AG10803 (cell line): ENCODE measurements around the gene AVPR2.

Experiments
- DNase-seq: peaks from one replicate; pipeline ENCODE4 v3.0.0; 2010; ENCODE audit warnings: low read depth
- H3K4me3 ChIP-seq: 2 replicates; pipeline ENCODE4 v1.5.1; 2011; ENCODE audit warnings: mild to moderate bottlenecking, low read length, control low read depth
- TF ChIP-seq, protein P1 (sequence below): conservative IDR thresholded peaks from 2 replicates; pipeline ENCODE4 v1.5.1; 2011; ENCODE audit warnings: mild to moderate bottlenecking, low read length, control low read depth, inconsistent platforms

Gene AVPR2

DNA sequence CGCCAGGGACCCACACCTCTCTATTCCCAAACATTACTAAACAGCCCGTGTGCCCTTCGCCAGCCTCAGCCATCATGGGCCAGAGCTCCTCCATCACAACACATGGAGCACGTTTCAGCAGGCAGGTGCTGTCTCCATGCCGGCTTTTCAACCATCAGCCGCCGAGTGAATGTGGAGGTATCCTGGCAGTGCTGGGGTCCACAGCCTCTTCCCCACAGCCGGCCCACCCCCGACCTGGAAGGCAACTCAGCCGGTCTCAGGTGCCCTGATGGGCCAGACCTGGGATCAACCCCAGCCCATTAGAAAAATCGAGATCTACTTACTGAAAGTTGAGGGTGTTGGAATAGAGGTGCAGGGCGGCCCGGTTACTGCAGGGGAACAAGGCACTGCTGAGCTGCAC is 27.3 kb downstream of the AVPR2 start:
- TF ChIP-seq, protein P1, sequence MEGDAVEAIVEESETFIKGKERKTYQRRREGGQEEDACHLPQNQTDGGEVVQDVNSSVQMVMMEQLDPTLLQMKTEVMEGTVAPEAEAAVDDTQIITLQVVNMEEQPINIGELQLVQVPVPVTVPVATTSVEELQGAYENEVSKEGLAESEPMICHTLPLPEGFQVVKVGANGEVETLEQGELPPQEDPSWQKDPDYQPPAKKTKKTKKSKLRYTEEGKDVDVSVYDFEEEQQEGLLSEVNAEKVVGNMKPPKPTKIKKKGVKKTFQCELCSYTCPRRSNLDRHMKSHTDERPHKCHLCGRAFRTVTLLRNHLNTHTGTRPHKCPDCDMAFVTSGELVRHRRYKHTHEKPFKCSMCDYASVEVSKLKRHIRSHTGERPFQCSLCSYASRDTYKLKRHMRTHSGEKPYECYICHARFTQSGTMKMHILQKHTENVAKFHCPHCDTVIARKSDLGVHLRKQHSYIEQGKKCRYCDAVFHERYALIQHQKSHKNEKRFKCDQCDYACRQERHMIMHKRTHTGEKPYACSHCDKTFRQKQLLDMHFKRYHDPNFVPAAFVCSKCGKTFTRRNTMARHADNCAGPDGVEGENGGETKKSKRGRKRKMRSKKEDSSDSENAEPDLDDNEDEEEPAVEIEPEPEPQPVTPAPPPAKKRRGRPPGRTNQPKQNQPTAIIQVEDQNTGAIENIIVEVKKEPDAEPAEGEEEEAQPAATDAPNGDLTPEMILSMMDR: no peak
- H3K4me3 ChIP-seq: no peak overlapping the region
- DNase-seq: no peak

DNA sequence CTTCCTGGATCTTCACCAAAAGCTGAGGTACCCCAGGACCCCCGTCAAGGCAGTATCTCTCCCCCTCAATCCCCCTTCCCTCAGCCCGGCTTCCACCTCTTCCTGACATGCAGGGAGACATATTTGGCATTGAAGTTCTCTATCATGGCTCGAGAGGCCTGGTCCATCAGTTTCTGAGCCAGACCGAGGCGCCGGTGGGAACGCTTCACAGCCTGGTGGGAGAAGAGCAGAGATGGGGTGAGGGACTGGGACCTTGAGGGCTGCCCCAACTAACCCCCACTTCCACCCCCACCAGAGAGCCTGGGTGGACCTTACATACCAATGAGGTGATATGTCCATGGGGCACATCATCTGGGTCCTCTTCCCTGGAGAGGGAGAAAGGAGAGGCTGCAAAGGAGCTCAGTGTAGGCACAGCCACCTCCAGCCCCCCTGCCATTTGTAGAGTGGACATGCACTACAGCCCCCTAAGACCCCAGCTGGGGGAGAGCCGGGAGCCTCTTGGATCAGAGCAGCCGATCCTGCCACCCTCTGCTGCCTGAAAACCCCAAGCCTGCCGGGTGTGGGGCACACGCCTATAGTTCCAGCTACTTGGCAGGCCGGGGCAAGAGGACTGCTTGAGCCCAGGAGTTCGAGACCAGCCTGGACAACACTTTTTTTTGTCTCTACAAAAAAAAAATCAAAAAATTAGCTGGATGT is 27.9 kb downstream of the AVPR2 start:
- no peak for DNase-seq
- TF ChIP-seq, protein P1: no peak

DNA sequence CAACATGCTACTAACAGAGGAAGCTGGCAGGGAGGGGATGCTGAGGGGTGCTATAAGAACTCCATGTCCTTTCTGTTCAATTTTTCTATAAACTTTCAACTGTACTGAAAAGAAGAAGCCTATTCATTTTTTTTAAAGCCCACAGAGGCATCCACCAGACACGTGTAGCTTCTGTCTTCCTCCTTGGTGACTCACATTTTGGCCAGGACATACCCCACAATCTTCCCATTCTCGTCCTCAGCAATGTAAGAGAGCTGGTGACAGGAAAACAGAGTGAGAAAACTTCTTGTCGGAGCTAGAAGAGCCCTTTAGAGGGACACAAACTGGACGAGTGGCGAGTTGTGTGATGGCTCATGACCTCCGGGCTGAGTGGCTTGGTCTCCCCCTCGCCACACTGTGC is 29.3 kb downstream of the AVPR2 start:
- TF ChIP-seq, protein P1: no peak
- DNase-seq: peak; percentile 52
- H3K4me3 ChIP-seq: peak overlapping the region; percentile 71

More for the DNA sequence above, 27.9 kb downstream of the AVPR2 start:
- no peak overlapping the region for H3K4me3 ChIP-seq

DNA sequence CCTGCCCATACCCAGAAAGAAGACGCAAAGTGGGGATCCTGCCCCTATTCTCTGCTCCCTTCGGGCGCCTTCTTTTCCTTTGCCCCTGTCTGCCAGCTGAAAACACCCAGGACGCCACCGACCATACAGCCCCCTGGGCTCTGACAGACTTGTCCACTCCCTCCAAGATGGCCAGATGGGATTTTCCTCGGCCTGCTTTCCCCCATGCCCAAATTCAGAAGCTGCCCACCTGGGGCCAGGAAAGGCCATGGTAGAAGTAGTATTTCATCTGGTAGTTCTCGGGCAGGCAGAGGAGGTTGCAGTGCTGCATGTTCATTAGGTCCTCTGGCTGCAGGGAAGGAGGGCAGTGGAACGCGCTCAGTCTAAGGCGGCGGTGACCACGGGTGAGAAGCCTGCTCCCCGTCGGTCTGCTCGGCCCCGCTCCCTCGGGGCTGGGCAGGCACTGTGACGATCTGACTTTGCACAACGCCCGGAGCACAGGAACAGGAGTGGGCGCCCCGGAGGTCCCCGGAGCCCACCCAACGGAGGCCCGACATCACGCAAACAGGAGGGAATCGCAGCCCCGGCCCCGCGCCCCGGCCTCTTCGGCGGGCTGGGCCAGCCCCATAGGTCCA is 29.8 kb downstream of the AVPR2 start:
- TF ChIP-seq, protein P1: no peak
- no peak for DNase-seq
- peak overlapping the region; percentile 71 for H3K4me3 ChIP-seq

DNA sequence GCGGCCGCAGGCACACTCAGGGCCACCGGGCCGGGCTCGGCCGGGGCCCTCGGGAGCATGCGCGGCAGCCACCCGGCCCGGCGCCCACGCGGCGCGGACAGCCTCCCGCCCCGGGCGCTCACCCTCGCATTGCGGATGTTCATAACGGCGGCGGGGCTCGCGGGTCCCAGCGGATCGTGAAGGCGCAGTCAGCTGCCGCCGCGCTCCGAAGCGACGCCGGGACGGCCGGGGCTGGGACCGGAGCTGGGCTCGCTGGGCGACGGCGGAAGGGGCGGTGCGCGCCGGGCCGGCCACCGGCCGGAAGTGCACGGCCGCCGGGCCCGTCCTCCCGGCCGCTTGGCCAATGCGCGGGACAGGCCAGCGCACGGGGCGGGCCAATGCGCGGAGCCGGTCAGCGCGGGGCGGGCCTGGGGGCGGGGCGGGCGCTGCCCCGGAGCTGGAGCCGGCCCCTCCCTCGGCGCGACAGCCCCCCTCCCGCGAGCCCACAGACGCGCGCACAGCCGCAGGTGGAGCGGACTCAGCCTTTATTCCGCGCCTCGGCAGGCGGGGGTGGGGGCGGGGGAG is 30.4 kb downstream of the AVPR2 start, which contains the start of gene NAA10:
NAA10 (minus strand) TSS at position 276 of the 564 bp plus-strand sequence; CDS start at position 143, 133 bp downstream.
- TF ChIP-seq, protein P1: no peak
- peak; percentile 59 for DNase-seq
- H3K4me3 ChIP-seq: peak within 1 kb of the TSS; percentile 71

DNA sequence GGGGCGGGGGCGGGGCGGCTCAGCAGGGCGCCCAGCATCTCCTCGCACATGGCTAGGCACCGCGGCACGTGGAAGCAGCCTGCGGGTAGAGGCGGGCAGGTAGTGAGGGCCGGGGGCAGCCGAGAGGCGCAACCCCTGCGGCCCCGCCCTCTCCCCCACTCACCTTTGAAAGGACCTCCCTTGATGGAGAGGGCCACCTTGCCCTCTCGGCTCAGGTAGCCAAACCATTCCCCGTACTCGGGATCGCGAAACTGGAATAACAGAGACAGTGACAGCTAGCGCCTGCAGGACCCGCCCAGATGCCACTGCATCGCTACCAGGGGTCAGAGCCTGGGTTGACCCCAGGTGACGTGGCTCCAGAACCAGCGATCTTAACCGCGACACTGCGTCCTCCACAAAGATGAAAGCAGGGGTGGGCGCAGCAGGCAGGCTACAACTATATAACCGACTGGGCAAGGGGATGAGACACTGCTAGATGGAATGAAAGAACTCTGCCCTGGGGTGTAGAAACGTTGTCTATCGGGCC is 30.9 kb downstream of the AVPR2 start:
- peak overlapping the region; percentile 48 for H3K4me3 ChIP-seq
- DNase-seq: no peak
- TF ChIP-seq, protein P1: no peak
